ENCODE results near the gene LTC4S. TPM values are rescaled to one million over a fixed set of nuclear protein-coding genes. Genes with fewer than 3 reads are reported as not detected.
A peak's percentile ranks its signal among the peaks of the same experiment; 100 is the strongest.

LTC4S gene
- total RNA-seq, 4 donors from 2014 or later = 4.6 to 6.9 (median 4.7) TPM; not detected in 1

- DNase-seq = no peak
- no peak overlapping the region for H3K4me3 ChIP-seq
- peaks cover 11 to 26% (median 11%) of the 10 kb centered on the region in 3 donors for H3K36me3 ChIP-seq
- H3K27ac ChIP-seq = peak overlapping the region in 3 of 4 donors; percentile 38 to 59 (median 42)
- H3K4me1 ChIP-seq = peaks cover 38 to 78% (median 48%) of the 10 kb centered on the region in 3 donors
- WGBS, 2 donors = 2 to 12% methylated on average over 3 of the region's 3 CpGs
- H3K9me3 ChIP-seq = no peaks in the 10 kb centered on the region
- TF ChIP-seq POLR2A (IDR thresholded peaks at IDR 0.05) (no peak), CTCF (IDR thresholded peaks at IDR 0.05) (no peak)
- intact Hi-C loops (cut with DNase I) = no loop called here
- no peaks in the 10 kb centered on the region for H3K27me3 ChIP-seq
These were observed 31.0 kb upstream of the LTC4S start for GRCh38 chr5:179762781-179763176.

DNA sequence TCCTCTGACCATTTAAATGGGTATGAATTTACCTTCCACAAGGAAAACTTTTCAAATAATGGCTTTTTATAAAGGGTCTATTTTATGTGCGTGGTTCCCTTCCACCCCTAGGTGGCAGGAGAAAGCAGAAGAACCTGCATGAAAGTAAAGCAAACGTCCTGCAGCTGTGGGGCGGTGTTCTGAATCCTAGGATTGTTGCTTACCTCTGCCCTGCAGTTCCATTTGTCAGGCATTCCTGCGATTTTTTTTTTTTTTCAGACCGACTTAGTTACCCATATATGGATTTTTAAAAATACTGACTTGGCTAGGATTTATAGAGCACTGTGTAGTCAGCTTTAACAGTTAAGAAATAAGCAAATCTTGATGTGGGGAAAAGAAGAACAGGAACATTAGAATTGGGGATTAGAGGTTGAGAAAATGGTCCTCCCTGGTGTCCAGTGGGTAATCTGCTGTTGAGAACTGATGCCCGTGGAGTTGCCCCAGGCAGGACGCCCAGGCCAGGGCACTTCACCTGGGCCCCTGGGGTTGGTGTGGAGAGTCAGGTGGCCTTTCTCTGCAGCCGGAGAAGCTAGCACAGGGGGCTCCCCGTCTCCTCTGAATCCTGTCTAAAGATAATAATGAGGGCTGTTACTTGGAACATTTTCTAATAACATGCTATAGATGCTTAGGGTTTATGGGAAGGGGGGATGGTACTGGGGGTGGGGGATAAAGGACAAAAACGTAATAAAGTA is 30.4 kb upstream of the LTC4S start:
- WGBS, 2 donors = 14 to 26% methylated on average over 8 to 10 of the region's 10 CpGs
- peak; percentile 74 to 87 (median 86) for TF ChIP-seq CTCF (IDR thresholded peaks at IDR 0.05)
- TF ChIP-seq POLR2A (IDR thresholded peaks at IDR 0.05) = no peak
- no peaks in the 10 kb centered on the region for H3K27me3 ChIP-seq
- no peak for DNase-seq
- peaks cover 11 to 32% (median 11%) of the 10 kb centered on the region in 3 donors for H3K36me3 ChIP-seq
- H3K9me3 ChIP-seq = no peaks in the 10 kb centered on the region
- peaks cover 38 to 82% (median 48%) of the 10 kb centered on the region in 3 donors for H3K4me1 ChIP-seq
- H3K27ac ChIP-seq = peak overlapping the region in 3 of 4 donors; percentile 38 to 63 (median 50)
- intact Hi-C loops (cut with DNase I) = no loop called here
- H3K4me3 ChIP-seq = no peak overlapping the region

- Histone ChIP-seq H3K36me3 (peaks cover 11 to 38% (median 11%) of the 10 kb centered on the region in 3 donors), H3K4me3 (no peak overlapping the region), H3K27me3 (no peaks in the 10 kb centered on the region), H3K9me3 (no peaks in the 10 kb centered on the region), H3K27ac (peak overlapping the region in 2 of 4 donors; percentile 38 to 50), H3K4me1 (peaks cover 38 to 82% (median 48%) of the 10 kb centered on the region in 3 donors)
- DNase-seq = no peak
- intact Hi-C loops (cut with DNase I) = no loop called here
- TF ChIP-seq POLR2A (IDR thresholded peaks at IDR 0.05) = no peak
- no peak for TF ChIP-seq CTCF (IDR thresholded peaks at IDR 0.05)
- WGBS, 2 donors = 79 to 97% methylated on average over 3 of the region's 8 CpGs
These were observed 29.7 kb upstream of the LTC4S start for GRCh38 chr5:179764056-179764455.

- TF ChIP-seq POLR2A (IDR thresholded peaks at IDR 0.05) = no peak
- TF ChIP-seq CTCF (IDR thresholded peaks at IDR 0.05) = no peak
- peaks cover 11 to 52% (median 11%) of the 10 kb centered on the region in 3 donors for H3K36me3 ChIP-seq
- H3K27ac ChIP-seq = peak overlapping the region in 3 of 4 donors; percentile 34 to 52 (median 36)
- WGBS, 2 donors = 27 to 39% methylated on average over 3 to 10 of the region's 13 CpGs
- H3K27me3 ChIP-seq = no peaks in the 10 kb centered on the region
- H3K9me3 ChIP-seq = no peaks in the 10 kb centered on the region
- no peak for DNase-seq
- no peak overlapping the region for H3K4me3 ChIP-seq
- intact Hi-C loops (cut with DNase I) = no loop called here
- peaks cover 38 to 71% (median 48%) of the 10 kb centered on the region in 3 donors for H3K4me1 ChIP-seq
These were observed 28.4 kb upstream of the LTC4S start for GRCh38 chr5:179765400-179765799.

DNA sequence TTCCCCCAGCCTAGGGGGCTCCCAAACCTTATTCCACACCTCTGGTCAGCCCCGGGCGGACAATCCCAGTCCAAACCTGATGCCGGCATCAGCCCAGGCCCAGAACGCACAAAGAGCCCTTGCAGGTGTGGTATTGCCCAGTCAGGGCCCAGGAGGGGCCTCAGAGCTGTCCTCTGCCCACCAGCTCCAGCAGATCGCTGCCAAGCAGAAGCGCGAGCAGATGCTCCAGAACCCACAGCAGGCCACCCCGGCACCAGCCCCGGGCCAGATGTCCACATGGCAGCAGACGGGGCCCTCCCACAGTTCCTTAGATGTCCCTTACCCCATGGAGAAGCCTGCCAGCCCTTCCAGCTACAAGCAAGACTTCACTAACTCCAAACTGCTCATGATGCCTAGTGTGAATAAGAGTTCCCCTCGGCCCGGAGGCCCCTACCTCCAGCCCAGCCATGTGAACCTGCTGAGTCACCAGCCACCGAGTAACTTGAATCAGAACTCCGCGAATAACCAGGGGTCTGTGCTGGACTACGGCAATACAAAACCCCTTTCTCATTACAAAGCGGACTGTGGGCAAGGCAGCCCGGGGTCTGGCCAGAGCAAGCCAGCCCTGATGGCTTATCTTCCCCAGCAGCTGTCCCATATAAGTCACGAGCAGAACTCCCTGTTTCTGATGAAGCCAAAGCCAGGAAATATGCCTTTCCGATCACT is 27.6 kb upstream of the LTC4S start:
- peaks cover 11 to 60% (median 17%) of the 10 kb centered on the region in 3 donors for H3K36me3 ChIP-seq
- 53 to 68% methylated on average over 2 to 6 of the region's 20 CpGs for WGBS, 2 donors
- H3K4me1 ChIP-seq = peaks cover 38 to 68% (median 48%) of the 10 kb centered on the region in 3 donors
- intact Hi-C loops (cut with DNase I) = no loop called here
- no peak for DNase-seq
- H3K4me3 ChIP-seq = no peak overlapping the region
- peak overlapping the region in 3 of 4 donors; percentile 34 to 52 (median 36) for H3K27ac ChIP-seq
- H3K9me3 ChIP-seq = no peaks in the 10 kb centered on the region
- TF ChIP-seq POLR2A (IDR thresholded peaks at IDR 0.05) = no peak
- TF ChIP-seq CTCF (IDR thresholded peaks at IDR 0.05) = no peak
- no peaks in the 10 kb centered on the region for H3K27me3 ChIP-seq

Data from esophagus squamous epithelium (tissue), 5 donors.